HepG2 (cell line): ENCODE measurements around the gene CREBZF. TPM values are rescaled to one million over a fixed set of nuclear protein-coding genes. Genes with fewer than 3 reads are reported as not detected.
A peak's percentile ranks its signal among the peaks of the same experiment; 100 is the strongest.

Source experiments
- ATAC-seq: fragments of 200-7000 bp; cut with Tn5 transposase; 3 replicates; pipeline ENCODE4 v1.9.1; 2020; ENCODE audit warnings: mild to moderate bottlenecking, moderate library complexity
- BruUV-seq: library from RNA; stranded (reverse); fragments of 400-500 nt; replicated peaks from 2 replicates; lab custom pipeline; 2021; lab: Mats Ljungman, UMichigan
- CTCF ChIA-PET: fragments of 300-600 bp; formaldehyde crosslinking; extraction: SDS; loops from one replicate; lab custom pipeline; 2021; ENCODE audit warnings: low total read pairs, inconsistent platforms, low intra/inter-chr PET ratio; lab: Yijun Ruan, JAX
- POLR2A ChIA-PET: fragments of 350-600 bp; sonication (Branson Sonifier 250); formaldehyde crosslinking; loops from one replicate; lab custom pipeline; 2020; ENCODE audit warnings: antibody characterized with exemption, inconsistent platforms; lab: Yijun Ruan, JAX
- DNase-seq: peaks from one replicate; pipeline ENCODE4 v3.0.0-alpha.2; 2015; ENCODE audit warnings: low spot score
- FAIRE-seq: peaks from 3 replicates; lab custom pipeline; 2011; peaks lifted over from hg19 to GRCh38; lab: Jason Lieb, UNC
- H2AFZ ChIP-seq: one replicate; pipeline ENCODE4 v1.6.1; 2011; ENCODE audit warnings: low read length, inconsistent platforms
- H3K27ac ChIP-seq: fragments of 300-600 bp; 3 replicates; pipeline ENCODE4 v1.8.0; 2011; ENCODE audit warnings: mixed run types, mild to moderate bottlenecking, mixed read lengths, low read length, inconsistent platforms; ENCODE audit not compliant: insufficient read depth; ENCODE audit errors: extremely low read length
- H3K27me3 ChIP-seq, 2 experiments: fragments of 200-600 bp in 1 of 2; 2 replicates in 1 of 2; 3 replicates in 1 of 2; pipeline versions ENCODE4 v1.6.0 to v1.8.0; 2011; ENCODE audit warnings: low read length in 2 of 2, mild to moderate bottlenecking in 2 of 2, moderate library complexity in 2 of 2, inconsistent platforms in 1 of 2; ENCODE audit not compliant: insufficient read depth in 2 of 2, control insufficient read depth in 1 of 2
- H3K36me3 ChIP-seq, 2 experiments: fragments of 200-600 bp in 1 of 2; replicated peaks in 1 of 2; 2 replicates in 1 of 2; 3 replicates in 1 of 2; pipeline versions ENCODE4 v1.5.1 to v1.8.0; 2011; ENCODE audit warnings: low read length in 2 of 2, inconsistent platforms in 1 of 2; ENCODE audit not compliant: insufficient read depth in 2 of 2, control insufficient read depth in 1 of 2
- H3K4me1 ChIP-seq: 2 replicates; pipeline ENCODE4 v1.5.1; 2012; ENCODE audit warnings: low read length, inconsistent platforms; ENCODE audit not compliant: insufficient read depth
- H3K4me2 ChIP-seq: 2 replicates; pipeline ENCODE4 v1.6.0; 2011; ENCODE audit warnings: low read depth, low read length, inconsistent platforms
- H3K4me3 ChIP-seq, 3 experiments: fragments of 200-600 bp in 1 of 3; sonication (generic), shearing (Covaris generic) in 1 of 3; replicated peaks in 1 of 3; 2 replicates each; pipeline ENCODE4 v1.5.1; 2011 to 2016; ENCODE audit warnings: low read length in 3 of 3, inconsistent platforms in 2 of 3, low read depth in 2 of 3, mild to moderate bottlenecking in 2 of 3, control low read depth in 1 of 3, mixed read lengths in 1 of 3; ENCODE audit not compliant: insufficient read depth in 1 of 3
- H3K79me2 ChIP-seq: one replicate; pipeline ENCODE4 v1.6.1; 2011; ENCODE audit warnings: low read length, inconsistent platforms; ENCODE audit not compliant: insufficient read depth
- H3K9ac ChIP-seq: 2 replicates; pipeline ENCODE4 v1.6.0; 2011; ENCODE audit warnings: mild to moderate bottlenecking, low read depth, low read length, inconsistent platforms; ENCODE audit not compliant: insufficient read depth
- H3K9me3 ChIP-seq: 2 replicates; pipeline ENCODE4 v1.5.1; 2012; ENCODE audit warnings: mild to moderate bottlenecking, low read length
- H4K20me1 ChIP-seq: 2 replicates; pipeline ENCODE4 v1.6.0; 2011; ENCODE audit warnings: inconsistent platforms, mild to moderate bottlenecking, low read length, moderate library complexity; ENCODE audit not compliant: insufficient read depth
- HCFC1 ChIP-seq: fragments of 150-350 bp; IDR thresholded peaks from 2 replicates; pipeline ENCODE4 v1.6.1; 2014; ENCODE audit warnings: low read depth, low read length
- KDM5A ChIP-seq: fragments of 200-600 bp; sonication (generic); IDR thresholded peaks from 2 replicates; pipeline ENCODE4 v1.7.0; 2018; ENCODE audit warnings: antibody characterized with exemption, mild to moderate bottlenecking, low read length, borderline replicate concordance
- NR2F2 ChIP-seq: IDR thresholded peaks from 2 replicates; pipeline ENCODE4 v1.6.1; 2012; ENCODE audit warnings: low read depth, inconsistent platforms, borderline replicate concordance
- RAD21 ChIP-seq: fragments of 450-650 bp; formaldehyde crosslinking; IDR thresholded peaks from 2 replicates; pipeline ENCODE4 v1.5.0; 2020; ENCODE audit warnings: mild to moderate bottlenecking
- TOPORS ChIP-seq: sonication (generic); formaldehyde crosslinking; IDR thresholded peaks from 2 replicates; pipeline ENCODE4 v1.8.0; 2023; ENCODE audit warnings: mild to moderate bottlenecking, missing genetic modification reagents
- ZMYM4 ChIP-seq: sonication (generic); formaldehyde crosslinking; IDR thresholded peaks from 2 replicates; pipeline ENCODE4 v1.8.1; 2023; ENCODE audit warnings: mild to moderate bottlenecking, missing genetic modification reagents
- ZNF138 ChIP-seq: sonication (generic); formaldehyde crosslinking; IDR thresholded peaks from 2 replicates; pipeline ENCODE4 v1.5.0; 2020; ENCODE audit warnings: mild to moderate bottlenecking, low read depth, missing genetic modification reagents
- ZNF225 ChIP-seq: sonication (generic); formaldehyde crosslinking; IDR thresholded peaks from 2 replicates; pipeline ENCODE4 v1.4.0; 2020; ENCODE audit warnings: mild to moderate bottlenecking, missing genetic modification reagents
- ZNF251 ChIP-seq: sonication (generic); formaldehyde crosslinking; IDR thresholded peaks from 2 replicates; pipeline ENCODE4 v1.9.0; 2021; ENCODE audit warnings: mild to moderate bottlenecking, missing genetic modification reagents
- ZNF280D ChIP-seq: sonication (generic); formaldehyde crosslinking; IDR thresholded peaks from 2 replicates; pipeline ENCODE4 v1.5.1; 2020; ENCODE audit warnings: mild to moderate bottlenecking, missing genetic modification reagents
- ZNF619 ChIP-seq: sonication (generic); formaldehyde crosslinking; IDR thresholded peaks from 2 replicates; pipeline ENCODE4 v1.4.0; 2020; ENCODE audit warnings: mild to moderate bottlenecking, missing genetic modification reagents
- WGBS: methylation state at CpG from one replicate; pipeline ENCODE4 v1.1.6; 2017; ENCODE audit warnings: low lambda C conversion rate; 5-methylcytosine and 5-hydroxymethylcytosine counted together
- in situ Hi-C: cut with HindIII; loops from 2 replicates; pipeline ENCODE4 v1.10.0; 2017; ENCODE audit warnings: low pct_unique_long_range_greater_than_20kb; ENCODE audit not compliant: extremely low pct_ligation_motif_present
- intact Hi-C: fragments of 100-400 bp; cut with micrococcal nuclease; formaldehyde crosslinking; loops from one replicate; pipeline ENCODE4 v1.10.0; 2022; ENCODE audit not compliant: unreplicated experiment
- polyA plus RNA-seq, 8 experiments: library from polyadenylated mRNA; depleted of rRNA in 3 of 8; stranded (reverse) in 7 of 8; unstranded in 1 of 8; fragments of >200 nt; fragmentation: Illumina TruSeq in 4 of 8; extraction: Trizol in 4 of 8; gene quantifications; 2 replicates each; pipeline versions ENCODE4 v1.2.1 to v1.2.3, GENCODE V29; 2011 to 2016; ENCODE audit warnings: low read depth in 4 of 8, missing spikeins in 1 of 8, mixed read lengths in 1 of 8; ENCODE audit not compliant: insufficient read depth in 1 of 8
- total RNA-seq, 5 experiments: library from RNA; depleted of rRNA; stranded (reverse); fragments of >200 nt; fragmentation: Illumina TruSeq; extraction: Trizol; gene quantifications; 2 replicates each; pipeline ENCODE4 v1.2.3, GENCODE V29; 2016; ENCODE audit warnings: low read depth in 1 of 5
- TF ChIP-seq, protein P1 (sequence below): sonication (generic); formaldehyde crosslinking; IDR thresholded peaks from 2 replicates; pipeline ENCODE4 v1.5.1; 2020; ENCODE audit warnings: missing genetic modification reagents, mild to moderate bottlenecking, borderline replicate concordance
- TF ChIP-seq, protein P2 (sequence below): sonication (generic); formaldehyde crosslinking; IDR thresholded peaks from 2 replicates; pipeline ENCODE4 v1.5.1; 2020; ENCODE audit warnings: missing genetic modification reagents, mild to moderate bottlenecking, borderline replicate concordance
- TF ChIP-seq, protein P3 (sequence below): sonication (generic); formaldehyde crosslinking; IDR thresholded peaks from 2 replicates; pipeline ENCODE4 v1.5.0; 2020; ENCODE audit warnings: missing genetic modification reagents

Gene CREBZF
- total and polyA plus RNA-seq, 2 of the 13 experiments (the other 11 are each of a cell fraction or from before 2014, with no cell fraction given), result 30.6 to 43.1 TPM

- Histone ChIP-seq H3K27me3 (no peaks in the 10 kb centered on the region; a peak in 1 of 5 replicates), H3K36me3 (no peaks in the 10 kb centered on the region; a peak in 1 of 5 replicates), H4K20me1 (no peaks in the 10 kb centered on the region), H3K27ac (peak overlapping the region; percentile 77), H3K9me3 (no peaks in the 10 kb centered on the region), H2AFZ (peak overlapping the region; percentile 79), H3K79me2 (peaks cover 17% of the 10 kb centered on the region), H3K4me3 (peak overlapping the region; percentile 81 to 83 (median 82)), H3K4me1 (peaks cover 18% of the 10 kb centered on the region), H3K4me2 (peak overlapping the region; percentile 88), H3K9ac (peak overlapping the region; percentile 80)
- POLR2A ChIA-PET, result interaction anchor here (0.7 to 5.7 kb wide), 8 partner anchors 10 to 655 kb away, joined by 3 to 112 read pairs (median 4); partner anchors contain the start of genes CREBZF, DLG2, HIKESHI and PICALM
- no peak for TF ChIP-seq RAD21 (CRISPR knock-in tag)
- no peak for TF ChIP-seq ZMYM4 (CRISPR knock-in tag)
- no peak for TF ChIP-seq TOPORS (CRISPR knock-in tag)
- TF ChIP-seq ZNF280D (CRISPR knock-in tag), result no peak
- no peak for TF ChIP-seq ZNF225 (CRISPR knock-in tag)
- TF ChIP-seq, protein P1, sequence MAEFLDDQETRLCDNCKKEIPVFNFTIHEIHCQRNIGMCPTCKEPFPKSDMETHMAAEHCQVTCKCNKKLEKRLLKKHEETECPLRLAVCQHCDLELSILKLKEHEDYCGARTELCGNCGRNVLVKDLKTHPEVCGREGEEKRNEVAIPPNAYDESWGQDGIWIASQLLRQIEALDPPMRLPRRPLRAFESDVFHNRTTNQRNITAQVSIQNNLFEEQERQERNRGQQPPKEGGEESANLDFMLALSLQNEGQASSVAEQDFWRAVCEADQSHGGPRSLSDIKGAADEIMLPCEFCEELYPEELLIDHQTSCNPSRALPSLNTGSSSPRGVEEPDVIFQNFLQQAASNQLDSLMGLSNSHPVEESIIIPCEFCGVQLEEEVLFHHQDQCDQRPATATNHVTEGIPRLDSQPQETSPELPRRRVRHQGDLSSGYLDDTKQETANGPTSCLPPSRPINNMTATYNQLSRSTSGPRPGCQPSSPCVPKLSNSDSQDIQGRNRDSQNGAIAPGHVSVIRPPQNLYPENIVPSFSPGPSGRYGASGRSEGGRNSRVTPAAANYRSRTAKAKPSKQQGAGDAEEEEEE (CRISPR knock-in tag), result no peak
- no peak for TF ChIP-seq ZNF619 (CRISPR knock-in tag)
- no peak for TF ChIP-seq KDM5A
- TF ChIP-seq ZNF251 (CRISPR knock-in tag), result no peak
- no peak for TF ChIP-seq HCFC1
- TF ChIP-seq, protein P2, sequence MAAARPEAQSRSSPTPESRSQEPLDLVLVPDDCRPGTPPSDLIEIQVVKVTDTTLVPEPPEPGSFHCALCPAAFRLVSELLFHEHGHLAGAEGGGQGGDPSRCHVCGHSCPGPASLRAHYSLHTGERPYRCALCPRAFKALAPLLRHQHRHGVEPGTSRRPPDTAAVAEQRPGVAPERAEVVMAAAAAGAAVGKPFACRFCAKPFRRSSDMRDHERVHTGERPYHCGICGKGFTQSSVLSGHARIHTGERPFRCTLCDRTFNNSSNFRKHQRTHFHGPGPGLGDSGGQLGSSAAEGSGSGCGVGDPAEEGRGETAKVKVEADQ, result no peak
- no peak for TF ChIP-seq ZNF138 (CRISPR knock-in tag)
- no peak for TF ChIP-seq NR2F2
- TF ChIP-seq, protein P3, sequence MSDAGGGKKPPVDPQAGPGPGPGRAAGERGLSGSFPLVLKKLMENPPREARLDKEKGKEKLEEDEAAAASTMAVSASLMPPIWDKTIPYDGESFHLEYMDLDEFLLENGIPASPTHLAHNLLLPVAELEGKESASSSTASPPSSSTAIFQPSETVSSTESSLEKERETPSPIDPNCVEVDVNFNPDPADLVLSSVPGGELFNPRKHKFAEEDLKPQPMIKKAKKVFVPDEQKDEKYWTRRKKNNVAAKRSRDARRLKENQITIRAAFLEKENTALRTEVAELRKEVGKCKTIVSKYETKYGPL, result no peak
- ATAC-seq (peak; percentile 26), FAIRE-seq (no peak), DNase-seq (no peak)
- CTCF ChIA-PET, result no interaction called here
- 8% methylated on average over 2 of the region's 2 CpGs for WGBS
- in situ Hi-C loops, result loop anchor here (25.0 kb wide), 1 partner anchor 615 kb away; no protein-coding TSS in a partner anchor
- no TSS peak for BruUV-seq
- intact Hi-C loops, result loop anchor here (1.0 kb wide), 1 partner anchor 19 kb away; the partner anchor contains the start of gene TMEM126B
Measured at GRCh38 chr11:85647078-85647477, 17.9 kb downstream of the CREBZF start.
